Forelimb muscle (tissue), 1 donor: ENCODE results near the gene UBE2R2. TPM values are rescaled to one million over a fixed set of nuclear protein-coding genes. Genes with fewer than 3 reads are reported as not detected.
"Not testable (repeated sequence)": the region's sequence is repeated elsewhere in the genome, so short reads cannot be mapped to it uniquely, and the experiment has no call there.

ENCODE experiments used
- DNase-seq: peaks from one replicate; pipeline ENCODE4 v3.0.0-alpha.2; 2013; ENCODE audit warnings: low read depth
- polyA plus RNA-seq: library from polyadenylated mRNA; unstranded; fragments of 120-200 nt; gene quantifications from one replicate; pipeline ENCODE4 v1.2.1, GENCODE V29; 2013; ENCODE audit not compliant: insufficient read length

UBE2R2 gene
- polyA plus RNA-seq, 1 donor: 37.9 TPM

GRCh38 chr9:33840381-33840780 lies 23.4 kb downstream of the UBE2R2 start:
- no peak for DNase-seq

- no peak for DNase-seq
Measured at GRCh38 chr9:33843312-33843961, 26.5 kb downstream of the UBE2R2 start.

- DNase-seq: no peak
Measured at GRCh38 chr9:33846231-33846630, 29.3 kb downstream of the UBE2R2 start.

GRCh38 chr9:33847894-33848205 lies 30.9 kb downstream of the UBE2R2 start:
- not testable (repeated sequence) for DNase-seq

- no peak for DNase-seq
Measured at GRCh38 chr9:33850267-33850629, 33.3 kb downstream of the UBE2R2 start.

GRCh38 chr9:33850677-33851076 lies 33.7 kb downstream of the UBE2R2 start:
- DNase-seq: no peak

- DNase-seq: no peak
Measured at GRCh38 chr9:33851301-33851700, 34.3 kb downstream of the UBE2R2 start.

GRCh38 chr9:33852216-33852826 lies 35.4 kb downstream of the UBE2R2 start:
- DNase-seq: no peak

- DNase-seq: no peak
Measured at GRCh38 chr9:33856247-33856646, 39.3 kb downstream of the UBE2R2 start.

- DNase-seq: no peak
Measured at GRCh38 chr9:33858423-33858822, 41.5 kb downstream of the UBE2R2 start.

GRCh38 chr9:33860200-33860871 lies 43.4 kb downstream of the UBE2R2 start:
- DNase-seq: no peak

GRCh38 chr9:33861917-33862453 lies 45.0 kb downstream of the UBE2R2 start:
- no peak for DNase-seq

GRCh38 chr9:33863027-33863426 lies 46.1 kb downstream of the UBE2R2 start:
- not testable (repeated sequence) for DNase-seq

GRCh38 chr9:33867747-33868439 lies 50.9 kb downstream of the UBE2R2 start:
- DNase-seq: no peak

GRCh38 chr9:33868440-33868973 lies 51.5 kb downstream of the UBE2R2 start:
- DNase-seq: no peak

GRCh38 chr9:33869243-33869642 lies 52.3 kb downstream of the UBE2R2 start:
- not testable (repeated sequence) for DNase-seq

- DNase-seq: no peak
Measured at GRCh38 chr9:33877727-33878489, 60.9 kb downstream of the UBE2R2 start.

GRCh38 chr9:33878691-33879366 lies 61.9 kb downstream of the UBE2R2 start:
- no peak for DNase-seq

GRCh38 chr9:33880211-33881089 lies 63.5 kb downstream of the UBE2R2 start:
- no peak for DNase-seq

- DNase-seq: no peak
Measured at GRCh38 chr9:33881635-33882034, 64.7 kb downstream of the UBE2R2 start.
